Calu3 (cell line): ENCODE measurements around the gene FFAR4. TPM values are rescaled to one million over a fixed set of nuclear protein-coding genes. Genes with fewer than 3 reads are reported as not detected.

Source experiments
- BruUV-seq: library from RNA; stranded (reverse); fragments of 400-500 nt; replicated peaks from 2 replicates; lab custom pipeline; 2021; lab: Mats Ljungman, UMichigan
- CTCF ChIA-PET: fragments of 300-600 bp; sonication (Branson Sonifier 250); formaldehyde crosslinking; loops from one replicate; lab custom pipeline; 2022; ENCODE audit warnings: antibody characterized with exemption; lab: Charles Lee
- DNase-seq: peaks from one replicate; pipeline ENCODE4 v3.0.0; 2022
- H3K27ac Mint-ChIP-seq: one replicate; pipeline ENCODE4 v1.8.0; 2022; ENCODE audit warnings: mixed read lengths; ENCODE audit not compliant: unreplicated experiment
- H3K27me3 Mint-ChIP-seq: one replicate; pipeline ENCODE4 v1.8.0; 2022; ENCODE audit warnings: mixed read lengths; ENCODE audit not compliant: unreplicated experiment
- H3K36me3 Mint-ChIP-seq: one replicate; pipeline ENCODE4 v1.8.0; 2022; ENCODE audit warnings: mild to moderate bottlenecking, moderate library complexity, mixed read lengths; ENCODE audit not compliant: insufficient read depth, unreplicated experiment
- H3K4me1 Mint-ChIP-seq: one replicate; pipeline ENCODE4 v1.8.0; 2022; ENCODE audit warnings: mild to moderate bottlenecking, low read depth, mixed read lengths; ENCODE audit not compliant: unreplicated experiment
- H3K4me3 Mint-ChIP-seq: one replicate; pipeline ENCODE4 v1.8.0; 2022; ENCODE audit warnings: mild to moderate bottlenecking, low read depth, moderate library complexity, mixed read lengths; ENCODE audit not compliant: unreplicated experiment
- H3K9me3 Mint-ChIP-seq: one replicate; pipeline ENCODE4 v1.8.0; 2022; ENCODE audit warnings: low read depth, mixed read lengths; ENCODE audit not compliant: unreplicated experiment
- CTCF ChIP-seq: fragments of 200-600 bp; IDR thresholded peaks from one replicate; pipeline ENCODE4 v1.8.0; 2022; ENCODE audit warnings: antibody characterized with exemption; ENCODE audit not compliant: unreplicated experiment
- intact Hi-C: fragments of 100-400 bp; cut with micrococcal nuclease; formaldehyde crosslinking; loops from one replicate; pipeline ENCODE4 v1.10.0; 2022; ENCODE audit not compliant: unreplicated experiment
- total RNA-seq: library from RNA; stranded (reverse); gene quantifications from 2 replicates; pipeline ENCODE4 v1.2.3, GENCODE V29; 2022

Gene FFAR4
- total RNA-seq, 1 experiment from 2014 or later = 0.97 TPM

- no peak for DNase-seq
- no peak for TF ChIP-seq CTCF
- peaks cover 6% of the 10 kb centered on the region for H3K36me3 Mint-ChIP-seq
- H3K9me3 Mint-ChIP-seq = no peaks in the 10 kb centered on the region
- intact Hi-C loops = no loop called here
- H3K4me3 Mint-ChIP-seq = no peak overlapping the region
- no TSS peak for BruUV-seq
- H3K27me3 Mint-ChIP-seq = peaks cover 15% of the 10 kb centered on the region
- H3K4me1 Mint-ChIP-seq = peaks cover 8% of the 10 kb centered on the region
- H3K27ac Mint-ChIP-seq = no peak overlapping the region
- CTCF ChIA-PET = no interaction called here
Observed at GRCh38 chr10:93603023-93603422, 36.6 kb downstream of the FFAR4 start.

GRCh38 chr10:93604146-93604545 lies 37.7 kb downstream of the FFAR4 start:
- Mint-ChIP-seq H3K4me3 (no peak overlapping the region), H3K27ac (no peak overlapping the region), H3K36me3 (peaks cover 6% of the 10 kb centered on the region), H3K4me1 (peaks cover 8% of the 10 kb centered on the region), H3K9me3 (no peaks in the 10 kb centered on the region), H3K27me3 (peaks cover 24% of the 10 kb centered on the region)
- intact Hi-C loops = no loop called here
- no peak for TF ChIP-seq CTCF
- BruUV-seq = no TSS peak
- DNase-seq = no peak
- CTCF ChIA-PET = interaction anchor here (1.2 kb wide), 1 partner anchor 107 kb away, joined by 4 read pairs; the partner anchor contains the start of gene CEP55

- no peak overlapping the region for H3K4me3 Mint-ChIP-seq
- peaks cover 12% of the 10 kb centered on the region for H3K27me3 Mint-ChIP-seq
- BruUV-seq = no TSS peak
- no peak for DNase-seq
- CTCF ChIA-PET = no interaction called here
- no peak for TF ChIP-seq CTCF
- no peaks in the 10 kb centered on the region for H3K36me3 Mint-ChIP-seq
- no peaks in the 10 kb centered on the region for H3K4me1 Mint-ChIP-seq
- no peak overlapping the region for H3K27ac Mint-ChIP-seq
- no peaks in the 10 kb centered on the region for H3K9me3 Mint-ChIP-seq
- intact Hi-C loops = no loop called here
Observed at GRCh38 chr10:93608421-93608820, 42.0 kb downstream of the FFAR4 start.

GRCh38 chr10:93612311-93612710 lies 45.8 kb downstream of the FFAR4 start, which contains the start of gene PDE6C:
Gene PDE6C, plus strand, starts transcription at chr10:93612537. Its CDS starts 189 bp downstream, at chr10:93612726.
- intact Hi-C loops = no loop called here
- Mint-ChIP-seq H3K9me3 (no peaks in the 10 kb centered on the region), H3K27ac (no peak within 1 kb of the TSS), H3K4me1 (no peaks in the 10 kb centered on the region), H3K27me3 (peaks cover 12% of the 10 kb centered on the region), H3K36me3 (no peaks in the 10 kb centered on the region), H3K4me3 (no peak within 1 kb of the TSS)
- TF ChIP-seq CTCF = no peak
- BruUV-seq = no TSS peak
- DNase-seq = no peak
- CTCF ChIA-PET = no interaction called here
